Measurements from ENCODE around the gene HBM.
"Not testable (repeated sequence)": the region's sequence is repeated elsewhere in the genome, so short reads cannot be mapped to it uniquely, and the experiment has no call there.

The HBM gene

DNA sequence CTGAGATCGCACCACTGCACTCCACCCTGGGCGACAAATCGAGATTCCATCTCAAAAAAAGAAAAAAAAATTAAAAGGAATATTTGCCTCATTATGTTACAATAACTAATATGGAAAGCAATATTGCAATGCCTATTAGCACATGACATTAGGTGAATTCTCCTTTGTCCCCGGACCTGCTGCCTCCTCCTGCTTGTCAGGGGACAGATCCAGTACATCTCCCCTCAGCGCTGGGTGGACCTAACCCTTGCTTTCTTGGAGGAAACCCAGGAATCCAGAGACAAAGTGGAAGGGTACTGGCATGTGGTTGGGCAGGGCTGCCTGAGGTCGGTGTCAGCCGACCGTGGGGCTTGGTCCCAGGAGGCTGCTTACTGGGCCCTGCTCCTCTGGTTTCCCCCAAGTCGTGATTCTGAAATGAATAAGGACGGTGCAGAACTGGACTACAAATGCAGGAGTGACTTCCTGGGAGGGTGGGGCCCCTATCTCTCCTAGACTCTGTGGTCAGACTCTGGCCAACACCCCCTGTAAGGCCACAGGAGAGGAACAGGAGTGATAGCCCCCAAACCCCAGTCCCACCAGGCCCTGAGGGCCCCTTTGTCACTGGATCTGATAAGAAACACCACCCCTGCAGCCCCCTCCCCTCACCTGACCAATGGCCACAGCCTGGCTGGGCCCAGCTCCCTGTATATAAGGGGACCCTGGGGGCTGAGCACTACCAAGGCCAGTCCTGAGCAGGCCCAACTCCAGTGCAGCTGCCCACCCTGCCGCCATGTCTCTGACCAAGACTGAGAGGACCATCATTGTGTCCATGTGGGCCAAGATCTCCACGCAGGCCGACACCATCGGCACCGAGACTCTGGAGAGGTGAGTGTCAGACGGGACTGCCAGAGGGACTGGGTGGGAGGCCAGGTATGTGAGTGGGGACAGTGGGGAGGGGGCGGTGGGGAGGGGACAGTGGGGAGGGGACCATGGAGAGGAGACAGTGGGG lies 13.3 kb upstream of the HBM start, which contains the start of gene HBZ:
Gene HBZ (plus strand): TSS at position 504 of the 988 bp plus-strand sequence. CDS start 266 bp downstream, at position 770.
- peaks cover 87% of the 10 kb centered on the region for H3K27me3 Mint-ChIP-seq (ENCODE audit: low read depth, poor library complexity)
- H3K9me3 Mint-ChIP-seq, result peaks cover 12% of the 10 kb centered on the region

DNA sequence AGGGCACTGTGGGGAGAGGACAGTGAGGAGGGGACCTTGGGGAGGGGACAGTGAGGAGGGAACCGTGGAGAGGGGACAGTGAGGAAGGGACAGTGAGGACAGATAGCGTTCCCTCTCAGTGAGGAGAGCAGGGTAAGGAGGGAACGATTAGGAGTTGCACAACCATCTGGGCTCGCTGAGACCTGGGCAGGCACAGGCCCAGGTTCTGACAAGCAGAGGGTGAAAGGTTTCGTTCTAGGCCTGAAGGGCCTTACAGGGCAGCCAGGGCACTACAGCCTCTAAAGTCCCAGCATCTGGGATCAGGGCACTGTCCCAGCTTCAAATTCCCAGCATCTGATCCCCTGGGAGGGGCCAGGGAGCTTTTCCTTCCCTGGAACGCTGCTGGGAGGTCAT lies 12.7 kb upstream of the HBM start:
- Mint-ChIP-seq H3K4me1 (peaks cover 15% of the 10 kb centered on the region), H3K27me3 (ENCODE audit: low read depth, poor library complexity) (peaks cover 92% of the 10 kb centered on the region), H3K4me3 (peak overlapping the region; percentile 40), H3K9me3 (peaks cover 12% of the 10 kb centered on the region)
- not testable (repeated sequence) for DNase-seq; H3K27ac Mint-ChIP-seq; H3K36me3 Mint-ChIP-seq (ENCODE audit: low read depth)

More for the DNA sequence above, 13.3 kb upstream of the HBM start, which contains the start of gene HBZ:
- TF ChIP-seq, protein P1, sequence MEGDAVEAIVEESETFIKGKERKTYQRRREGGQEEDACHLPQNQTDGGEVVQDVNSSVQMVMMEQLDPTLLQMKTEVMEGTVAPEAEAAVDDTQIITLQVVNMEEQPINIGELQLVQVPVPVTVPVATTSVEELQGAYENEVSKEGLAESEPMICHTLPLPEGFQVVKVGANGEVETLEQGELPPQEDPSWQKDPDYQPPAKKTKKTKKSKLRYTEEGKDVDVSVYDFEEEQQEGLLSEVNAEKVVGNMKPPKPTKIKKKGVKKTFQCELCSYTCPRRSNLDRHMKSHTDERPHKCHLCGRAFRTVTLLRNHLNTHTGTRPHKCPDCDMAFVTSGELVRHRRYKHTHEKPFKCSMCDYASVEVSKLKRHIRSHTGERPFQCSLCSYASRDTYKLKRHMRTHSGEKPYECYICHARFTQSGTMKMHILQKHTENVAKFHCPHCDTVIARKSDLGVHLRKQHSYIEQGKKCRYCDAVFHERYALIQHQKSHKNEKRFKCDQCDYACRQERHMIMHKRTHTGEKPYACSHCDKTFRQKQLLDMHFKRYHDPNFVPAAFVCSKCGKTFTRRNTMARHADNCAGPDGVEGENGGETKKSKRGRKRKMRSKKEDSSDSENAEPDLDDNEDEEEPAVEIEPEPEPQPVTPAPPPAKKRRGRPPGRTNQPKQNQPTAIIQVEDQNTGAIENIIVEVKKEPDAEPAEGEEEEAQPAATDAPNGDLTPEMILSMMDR (IDR thresholded peaks at IDR 0.05), result no peak
- DNase-seq, result no peak
- peak within 1 kb of the TSS; percentile 40 for H3K4me3 Mint-ChIP-seq
- peaks cover 15% of the 10 kb centered on the region for H3K4me1 Mint-ChIP-seq
- H3K27ac Mint-ChIP-seq, result no peak within 1 kb of the TSS
- no peaks in the 10 kb centered on the region for H3K36me3 Mint-ChIP-seq (ENCODE audit: low read depth)

DNA sequence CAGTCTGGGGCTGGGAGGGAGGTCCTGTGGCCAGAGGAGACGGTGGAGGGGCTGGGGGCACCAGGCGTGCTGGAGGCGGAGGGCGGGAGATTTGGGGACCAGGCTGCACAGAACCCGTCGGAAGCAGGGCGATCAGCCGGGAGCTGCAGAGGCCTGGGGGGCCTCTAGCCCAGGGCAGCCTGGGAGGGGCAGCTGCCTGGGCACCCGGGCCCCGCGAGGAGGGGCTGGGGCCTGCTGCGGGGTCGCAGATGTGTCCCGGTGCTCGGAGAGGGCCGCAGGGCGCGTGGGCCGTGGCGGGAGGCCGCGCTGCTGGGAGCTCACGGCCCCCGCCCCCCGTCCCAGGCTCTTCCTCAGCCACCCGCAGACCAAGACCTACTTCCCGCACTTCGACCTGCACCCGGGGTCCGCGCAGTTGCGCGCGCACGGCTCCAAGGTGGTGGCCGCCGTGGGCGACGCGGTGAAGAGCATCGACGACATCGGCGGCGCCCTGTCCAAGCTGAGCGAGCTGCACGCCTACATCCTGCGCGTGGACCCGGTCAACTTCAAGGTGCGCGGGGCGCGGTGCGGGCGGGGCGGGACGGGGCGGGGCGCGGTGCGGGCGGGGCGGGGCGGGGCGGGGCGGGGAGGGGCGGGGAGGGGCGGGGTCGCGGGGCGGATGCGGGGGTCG lies 12.1 kb upstream of the HBM start:
- H3K36me3 Mint-ChIP-seq (ENCODE audit: low read depth); H3K27ac Mint-ChIP-seq; H3K4me3 Mint-ChIP-seq; DNase-seq: not testable (repeated sequence)
- Mint-ChIP-seq H3K9me3 (peaks cover 12% of the 10 kb centered on the region), H3K4me1 (peaks cover 14% of the 10 kb centered on the region), H3K27me3 (ENCODE audit: low read depth, poor library complexity) (peaks cover 91% of the 10 kb centered on the region)

DNA sequence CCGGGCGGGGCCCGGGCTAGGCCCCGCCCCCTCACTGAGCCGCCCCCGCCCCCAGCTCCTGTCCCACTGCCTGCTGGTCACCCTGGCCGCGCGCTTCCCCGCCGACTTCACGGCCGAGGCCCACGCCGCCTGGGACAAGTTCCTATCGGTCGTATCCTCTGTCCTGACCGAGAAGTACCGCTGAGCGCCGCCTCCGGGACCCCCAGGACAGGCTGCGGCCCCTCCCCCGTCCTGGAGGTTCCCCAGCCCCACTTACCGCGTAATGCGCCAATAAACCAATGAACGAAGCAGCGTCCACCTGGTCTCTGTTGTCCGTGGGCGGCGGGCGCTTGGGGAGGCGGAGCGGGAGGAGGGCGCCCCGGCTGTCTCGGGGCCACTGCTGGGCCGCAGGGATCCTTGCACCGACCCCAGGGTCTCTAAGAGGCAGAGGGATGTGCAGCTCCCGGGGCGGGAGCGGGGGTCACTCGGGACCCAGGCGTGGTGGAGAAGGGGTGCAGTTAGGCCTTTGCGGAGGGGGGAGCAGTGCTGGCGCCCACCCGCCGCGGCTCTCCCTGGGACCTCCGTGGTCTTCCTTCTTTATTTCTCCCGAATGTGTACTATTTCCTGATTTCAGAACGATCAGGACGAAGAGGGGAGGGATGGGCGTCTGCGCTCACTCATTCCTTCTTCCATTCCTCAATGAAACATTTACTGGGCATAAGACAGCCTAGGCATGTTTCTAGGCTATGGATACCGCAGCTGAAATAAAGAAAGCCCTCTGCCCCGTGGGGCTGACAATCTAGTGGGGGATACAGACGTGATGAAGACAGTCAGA lies 11.4 kb upstream of the HBM start:
- H3K27ac Mint-ChIP-seq, result no peak overlapping the region
- H3K9me3 Mint-ChIP-seq, result peaks cover 12% of the 10 kb centered on the region
- peaks cover 91% of the 10 kb centered on the region for H3K27me3 Mint-ChIP-seq (ENCODE audit: low read depth, poor library complexity)
- no peaks in the 10 kb centered on the region for H3K36me3 Mint-ChIP-seq (ENCODE audit: low read depth)
- peak overlapping the region; percentile 79 for H3K4me3 Mint-ChIP-seq
- TF ChIP-seq, protein P1 (IDR thresholded peaks at IDR 0.05), result no peak
- peak; percentile 45 for DNase-seq
- H3K4me1 Mint-ChIP-seq, result peaks cover 10% of the 10 kb centered on the region

- peaks cover 12% of the 10 kb centered on the region for H3K9me3 Mint-ChIP-seq
- peaks cover 91% of the 10 kb centered on the region for H3K27me3 Mint-ChIP-seq (ENCODE audit: low read depth, poor library complexity)
- H3K36me3 Mint-ChIP-seq (ENCODE audit: low read depth), result no peaks in the 10 kb centered on the region
Observed at GRCh38 chr16:155031-155398, 10.8 kb upstream of the HBM start.

GRCh38 chr16:159136-159849 lies 6.5 kb upstream of the HBM start:
- Mint-ChIP-seq H3K4me3 (no peak overlapping the region), H3K4me1 (peaks cover 8% of the 10 kb centered on the region), H3K27ac (no peak overlapping the region), H3K9me3 (peaks cover 12% of the 10 kb centered on the region), H3K27me3 (ENCODE audit: low read depth, poor library complexity) (peaks cover 94% of the 10 kb centered on the region), H3K36me3 (ENCODE audit: low read depth) (no peaks in the 10 kb centered on the region)
- TF ChIP-seq, protein P1 (IDR thresholded peaks at IDR 0.05), result no peak
- no peak for DNase-seq

More at GRCh38 chr16:155031-155398, 10.8 kb upstream of the HBM start:
- TF ChIP-seq, protein P1 (IDR thresholded peaks at IDR 0.05), result no peak
- no peak for DNase-seq
- H3K4me3 Mint-ChIP-seq, result peak overlapping the region; percentile 79
- H3K27ac Mint-ChIP-seq, result no peak overlapping the region
- H3K4me1 Mint-ChIP-seq, result peaks cover 10% of the 10 kb centered on the region

DNA sequence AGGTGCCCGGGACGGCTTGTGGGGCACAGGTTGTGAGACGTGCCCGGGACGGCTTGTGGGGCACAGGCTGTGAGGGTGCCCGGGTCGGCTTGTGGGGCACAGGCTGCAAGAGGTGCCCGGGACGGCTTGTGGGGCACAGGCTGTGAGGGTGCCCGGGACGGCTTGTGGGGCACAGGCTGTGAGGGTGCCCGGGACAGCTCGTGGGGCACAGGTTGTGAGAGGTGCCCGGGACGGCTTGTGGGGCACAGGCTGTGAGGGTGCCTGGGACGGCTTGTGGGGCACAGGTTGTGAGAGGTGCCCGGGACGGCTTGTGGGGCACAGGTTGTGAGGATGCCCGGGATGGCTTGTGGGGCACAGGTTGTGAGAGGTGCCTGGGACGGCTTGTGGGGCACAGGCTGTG lies 5.5 kb upstream of the HBM start:
- H3K27me3 Mint-ChIP-seq (ENCODE audit: low read depth, poor library complexity), result peaks cover 90% of the 10 kb centered on the region
- not testable (repeated sequence) for H3K36me3 Mint-ChIP-seq (ENCODE audit: low read depth); H3K27ac Mint-ChIP-seq; H3K4me1 Mint-ChIP-seq; H3K9me3 Mint-ChIP-seq; DNase-seq; H3K4me3 Mint-ChIP-seq
